ENCODE results near the gene WNT11.
A peak's percentile ranks its signal among the peaks of the same experiment; 100 is the strongest.

Gene WNT11

DNA sequence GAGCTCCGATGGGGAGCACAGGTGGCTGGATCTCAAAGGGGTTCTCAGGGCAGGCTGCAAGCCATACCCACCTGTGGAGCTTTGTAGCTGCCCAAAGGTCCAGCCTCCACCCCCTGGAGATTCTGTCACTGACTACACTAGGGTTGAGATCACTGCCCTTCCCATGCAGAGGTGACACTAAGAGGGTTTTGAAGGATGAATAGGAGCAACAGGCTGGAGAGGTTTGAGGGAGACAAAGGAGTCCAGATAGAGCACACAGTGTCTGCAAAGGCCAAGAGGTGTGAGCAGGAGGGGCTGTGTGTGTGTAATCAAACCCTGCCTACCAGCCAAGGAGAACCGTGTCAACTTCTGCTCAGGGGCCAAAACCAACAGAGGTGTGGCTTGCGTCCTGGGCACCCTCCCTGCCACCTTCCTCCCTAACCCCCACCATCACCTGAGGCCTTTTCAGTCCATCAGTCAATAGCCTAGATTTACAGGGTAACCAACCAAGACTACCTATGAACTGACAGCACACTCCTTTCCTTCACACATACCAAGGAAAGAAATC lies 43.0 kb upstream of the WNT11 start:
- H3K4me3 ChIP-seq (ENCODE audit: low read depth, low read length): no peak overlapping the region
- no peak for TF ChIP-seq MYC (IDR thresholded peaks at IDR 0.05; ENCODE audit: low read depth, low read length)
- no peak for TF ChIP-seq POLR2A (IDR thresholded peaks at IDR 0.05; ENCODE audit: extremely low read depth, insufficient read length)
- TF ChIP-seq, protein P1, sequence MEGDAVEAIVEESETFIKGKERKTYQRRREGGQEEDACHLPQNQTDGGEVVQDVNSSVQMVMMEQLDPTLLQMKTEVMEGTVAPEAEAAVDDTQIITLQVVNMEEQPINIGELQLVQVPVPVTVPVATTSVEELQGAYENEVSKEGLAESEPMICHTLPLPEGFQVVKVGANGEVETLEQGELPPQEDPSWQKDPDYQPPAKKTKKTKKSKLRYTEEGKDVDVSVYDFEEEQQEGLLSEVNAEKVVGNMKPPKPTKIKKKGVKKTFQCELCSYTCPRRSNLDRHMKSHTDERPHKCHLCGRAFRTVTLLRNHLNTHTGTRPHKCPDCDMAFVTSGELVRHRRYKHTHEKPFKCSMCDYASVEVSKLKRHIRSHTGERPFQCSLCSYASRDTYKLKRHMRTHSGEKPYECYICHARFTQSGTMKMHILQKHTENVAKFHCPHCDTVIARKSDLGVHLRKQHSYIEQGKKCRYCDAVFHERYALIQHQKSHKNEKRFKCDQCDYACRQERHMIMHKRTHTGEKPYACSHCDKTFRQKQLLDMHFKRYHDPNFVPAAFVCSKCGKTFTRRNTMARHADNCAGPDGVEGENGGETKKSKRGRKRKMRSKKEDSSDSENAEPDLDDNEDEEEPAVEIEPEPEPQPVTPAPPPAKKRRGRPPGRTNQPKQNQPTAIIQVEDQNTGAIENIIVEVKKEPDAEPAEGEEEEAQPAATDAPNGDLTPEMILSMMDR (IDR thresholded peaks at IDR 0.05; ENCODE audit: low read depth, low read length): no peak
- TF ChIP-seq, protein P2, sequence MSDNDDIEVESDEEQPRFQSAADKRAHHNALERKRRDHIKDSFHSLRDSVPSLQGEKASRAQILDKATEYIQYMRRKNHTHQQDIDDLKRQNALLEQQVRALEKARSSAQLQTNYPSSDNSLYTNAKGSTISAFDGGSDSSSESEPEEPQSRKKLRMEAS (IDR thresholded peaks at IDR 0.05; ENCODE audit: low read depth, low read length): no peak
- no peak for DNase-seq (ENCODE audit: low read depth)

DNA sequence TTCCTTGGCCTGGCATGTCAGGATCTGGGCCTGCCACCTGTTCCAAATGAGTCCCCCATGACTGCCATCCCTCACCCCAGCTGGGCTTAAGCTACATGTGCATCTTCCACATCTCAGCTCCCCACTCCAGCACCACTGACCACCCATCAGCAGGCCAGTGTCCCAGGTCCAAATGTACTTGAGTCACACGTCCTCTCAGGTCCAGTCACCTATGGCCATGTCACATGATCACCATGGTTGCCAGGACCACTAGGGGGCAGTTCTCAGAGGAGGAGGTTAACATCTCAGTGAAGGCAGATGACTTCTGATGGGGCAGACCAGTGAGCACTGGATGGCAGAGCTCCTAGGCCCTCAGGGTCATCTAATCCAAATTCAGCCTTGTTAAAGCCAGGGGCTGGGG lies 41.9 kb upstream of the WNT11 start:
- H3K4me3 ChIP-seq (ENCODE audit: low read depth, low read length): no peak overlapping the region
- DNase-seq (ENCODE audit: low read depth): no peak
- TF ChIP-seq, protein P1 (IDR thresholded peaks at IDR 0.05; ENCODE audit: low read depth, low read length): peak; percentile 49
- TF ChIP-seq MYC (IDR thresholded peaks at IDR 0.05; ENCODE audit: low read depth, low read length): no peak

DNA sequence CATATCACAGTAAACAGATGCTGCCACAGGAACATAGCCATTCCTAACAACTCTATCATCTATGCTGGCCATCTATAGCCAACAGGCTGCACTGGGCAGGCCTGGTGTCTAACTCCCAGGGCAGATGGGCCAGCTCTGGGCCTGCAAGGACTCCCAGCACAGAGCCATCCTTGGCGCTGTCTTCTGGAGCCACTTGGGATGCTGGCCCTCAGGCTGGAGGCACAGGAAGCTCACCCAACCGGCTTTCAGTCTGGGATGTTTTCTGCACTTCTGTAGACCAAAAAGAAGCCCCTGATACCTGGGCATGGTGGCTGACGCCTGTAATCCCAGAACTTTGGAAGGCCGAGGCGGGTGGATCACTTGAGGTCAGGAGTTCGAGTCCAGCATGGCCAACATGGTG lies 40.8 kb upstream of the WNT11 start:
- DNase-seq (ENCODE audit: low read depth): no peak
- no peak for TF ChIP-seq MYC (IDR thresholded peaks at IDR 0.05; ENCODE audit: low read depth, low read length)
- no peak for TF ChIP-seq POLR2A (IDR thresholded peaks at IDR 0.05; ENCODE audit: extremely low read depth, insufficient read length)
- TF ChIP-seq, protein P2 (IDR thresholded peaks at IDR 0.05; ENCODE audit: low read depth, low read length): no peak
- TF ChIP-seq, protein P1 (IDR thresholded peaks at IDR 0.05; ENCODE audit: low read depth, low read length): no peak

DNA sequence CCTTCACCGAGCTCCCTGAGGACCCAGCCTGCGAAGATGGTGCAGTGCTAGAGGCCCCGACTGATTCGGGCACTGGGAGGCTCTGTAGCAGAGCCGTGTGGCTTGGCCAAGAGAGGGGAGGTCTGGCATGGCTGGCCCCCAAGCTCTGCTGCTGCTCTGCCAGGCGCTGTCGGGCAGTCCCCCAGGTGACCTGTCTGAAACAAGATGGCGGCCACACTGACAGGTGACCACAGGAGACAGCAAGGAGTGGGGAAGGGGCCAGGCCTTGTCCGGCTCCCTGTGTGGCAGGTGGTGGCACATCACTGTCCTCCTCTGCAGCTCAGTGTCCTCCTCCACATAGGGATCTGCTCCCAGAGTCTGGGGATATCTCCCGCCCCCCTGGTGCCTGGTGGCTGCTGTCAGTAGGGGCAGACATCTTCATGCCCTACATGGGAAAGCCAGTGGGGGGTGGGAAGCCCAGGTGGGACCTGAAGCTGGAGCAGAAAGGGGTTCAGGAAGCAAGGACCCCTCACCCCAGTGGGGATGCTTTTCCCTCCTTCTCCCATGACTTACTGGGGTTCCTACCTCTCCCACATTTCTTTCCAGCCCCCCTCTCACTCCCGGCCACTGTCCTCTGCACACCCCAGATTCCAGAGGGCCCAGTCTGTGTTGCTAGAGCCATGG lies 40.1 kb upstream of the WNT11 start:
- TF ChIP-seq POLR2A (IDR thresholded peaks at IDR 0.05; ENCODE audit: extremely low read depth, insufficient read length) (no peak), MYC (IDR thresholded peaks at IDR 0.05; ENCODE audit: low read depth, low read length) (no peak)
- TF ChIP-seq, protein P1 (IDR thresholded peaks at IDR 0.05; ENCODE audit: low read depth, low read length): no peak
- TF ChIP-seq, protein P2 (IDR thresholded peaks at IDR 0.05; ENCODE audit: low read depth, low read length): no peak
- DNase-seq (ENCODE audit: low read depth): no peak
- no peak overlapping the region for H3K4me3 ChIP-seq (ENCODE audit: low read depth, low read length)

More for the DNA sequence above, 40.8 kb upstream of the WNT11 start:
- no peak overlapping the region for H3K4me3 ChIP-seq (ENCODE audit: low read depth, low read length)

DNA sequence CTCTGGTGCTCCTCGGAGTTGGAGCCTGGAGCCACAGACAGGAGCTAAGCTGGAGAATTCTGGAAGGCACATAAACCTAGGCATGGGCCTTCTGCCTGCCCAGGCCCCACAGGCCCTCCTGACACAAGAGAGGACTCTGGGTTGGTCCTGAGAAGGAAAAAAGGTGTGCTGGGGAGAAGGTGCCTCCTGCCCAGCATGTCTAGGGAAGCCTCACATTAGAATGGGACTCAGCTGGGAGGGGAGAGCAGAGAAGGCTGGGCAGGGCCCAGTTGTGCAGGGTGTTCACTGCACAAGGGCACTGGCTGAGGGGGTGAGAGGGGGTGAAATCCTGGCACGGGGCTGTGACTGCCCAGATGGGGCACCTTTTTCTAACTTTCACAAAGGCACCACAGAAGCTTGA lies 39.4 kb upstream of the WNT11 start:
- no peak overlapping the region for H3K4me3 ChIP-seq (ENCODE audit: low read depth, low read length)
- TF ChIP-seq, protein P1 (IDR thresholded peaks at IDR 0.05; ENCODE audit: low read depth, low read length): no peak
- TF ChIP-seq, protein P2 (IDR thresholded peaks at IDR 0.05; ENCODE audit: low read depth, low read length): no peak
- no peak for TF ChIP-seq MYC (IDR thresholded peaks at IDR 0.05; ENCODE audit: low read depth, low read length)
- no peak for TF ChIP-seq POLR2A (IDR thresholded peaks at IDR 0.05; ENCODE audit: extremely low read depth, insufficient read length)
- no peak for DNase-seq (ENCODE audit: low read depth)
